Renal cortical epithelial cell (primary cell): Measurements from ENCODE around the gene ANXA5. TPM values are rescaled to one million over a fixed set of nuclear protein-coding genes. Genes with fewer than 3 reads are reported as not detected.
"Not testable (repeated sequence)": the region's sequence is repeated elsewhere in the genome, so short reads cannot be mapped to it uniquely, and the experiment has no call there.

ENCODE experiments used
- DNase-seq: peaks from one replicate; pipeline ENCODE4 v3.0.0-alpha.2; 2011; ENCODE audit warnings: low read depth
- total RNA-seq: library from RNA; depleted of rRNA; stranded (reverse); fragments of >200 nt; gene quantifications from 2 replicates; pipeline ENCODE4 v1.2.3, GENCODE V29; 2014

ANXA5 gene
- total RNA-seq, 1 donor from 2014 or later, result 635 TPM

DNA sequence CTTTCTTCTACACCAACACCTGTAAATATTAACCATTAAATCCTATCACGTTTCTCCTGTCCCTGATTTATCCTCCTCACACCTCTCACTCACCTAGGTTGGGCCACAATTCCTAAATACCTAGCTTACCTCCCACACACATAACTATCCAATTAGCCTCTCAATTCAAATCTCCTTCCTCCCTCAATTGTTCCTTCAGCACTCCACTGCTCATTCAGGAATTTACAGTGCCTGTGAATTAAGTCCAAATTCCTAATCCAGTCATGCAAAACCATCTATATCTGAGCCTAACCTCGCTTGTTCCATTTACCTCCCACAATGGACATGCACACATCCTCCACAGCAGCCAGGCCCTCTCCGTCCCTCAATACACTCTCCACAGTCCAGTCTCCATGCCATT lies 17.5 kb downstream of the ANXA5 start:
- DNase-seq, result peak; percentile 79

DNA sequence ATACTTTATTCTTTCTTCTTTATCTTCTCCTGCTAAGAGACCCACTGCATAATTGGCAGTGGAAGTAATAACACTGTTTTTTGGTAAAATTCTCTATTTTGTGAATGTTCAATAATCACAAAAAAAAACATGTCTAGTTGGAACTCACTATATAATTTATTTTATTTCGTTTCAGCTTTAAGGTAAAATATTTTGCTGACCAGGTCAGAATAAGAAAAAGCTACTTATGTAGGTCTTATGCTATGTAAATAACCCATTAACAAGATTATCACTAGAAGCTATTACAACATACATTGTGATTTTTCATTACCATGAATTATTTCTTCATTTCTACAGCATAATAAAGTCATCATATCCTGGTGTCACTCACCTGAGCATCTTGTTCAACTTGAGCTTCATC lies 19.3 kb downstream of the ANXA5 start:
- no peak for DNase-seq

DNA sequence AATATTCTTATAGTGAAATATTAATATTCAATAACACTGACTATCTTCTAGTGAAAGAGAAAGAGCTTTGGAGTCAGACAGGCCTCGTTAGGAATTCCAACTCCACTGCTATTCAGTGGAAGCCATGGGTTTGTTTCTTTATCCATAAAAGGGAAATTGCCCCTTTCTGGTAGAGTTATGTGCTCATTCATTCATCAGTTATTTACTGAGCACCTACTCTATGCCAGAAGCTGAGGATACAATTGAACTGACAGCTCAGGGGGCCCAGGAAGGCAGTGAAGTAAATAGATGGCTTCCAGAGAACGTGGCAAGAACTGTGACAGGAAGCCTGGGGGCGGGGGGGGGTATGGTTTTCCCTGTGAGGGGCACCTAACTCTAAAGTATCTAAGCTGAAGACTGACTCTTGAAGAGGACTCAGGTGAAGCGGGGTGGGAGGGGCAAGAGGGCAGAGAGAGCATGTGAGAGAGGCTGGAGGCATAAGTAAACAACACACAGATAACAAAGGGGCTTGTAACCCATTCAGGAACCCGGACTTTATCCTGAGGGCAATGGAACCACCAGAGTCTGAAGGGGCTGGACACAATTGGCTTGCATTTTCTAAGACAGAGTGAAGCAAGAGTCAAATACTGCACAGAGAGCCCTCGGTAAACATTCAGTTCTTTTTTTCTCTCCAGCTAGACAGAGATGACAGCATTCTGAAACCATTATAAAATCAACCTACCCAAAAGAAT lies 20.3 kb downstream of the ANXA5 start:
- no peak for DNase-seq

DNA sequence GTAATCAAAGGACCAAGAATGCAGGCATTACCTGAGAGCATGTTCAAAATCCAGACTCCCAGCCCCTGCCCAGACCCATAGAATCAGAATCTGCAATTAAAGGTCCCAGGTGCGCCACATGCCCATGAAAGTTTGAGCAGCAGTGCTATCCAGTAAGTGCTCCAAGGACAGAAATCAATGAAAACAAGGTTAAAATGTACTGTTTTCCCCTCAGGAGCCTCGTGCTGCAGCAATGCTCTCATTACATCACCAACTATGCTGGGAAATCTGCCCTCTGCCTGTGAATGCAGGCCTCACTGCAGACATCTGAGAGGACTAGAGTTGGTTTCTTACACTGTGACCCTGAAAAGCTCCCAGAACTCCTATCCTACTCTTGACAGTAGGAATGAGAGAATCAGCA lies 21.1 kb downstream of the ANXA5 start:
- no peak for DNase-seq

DNA sequence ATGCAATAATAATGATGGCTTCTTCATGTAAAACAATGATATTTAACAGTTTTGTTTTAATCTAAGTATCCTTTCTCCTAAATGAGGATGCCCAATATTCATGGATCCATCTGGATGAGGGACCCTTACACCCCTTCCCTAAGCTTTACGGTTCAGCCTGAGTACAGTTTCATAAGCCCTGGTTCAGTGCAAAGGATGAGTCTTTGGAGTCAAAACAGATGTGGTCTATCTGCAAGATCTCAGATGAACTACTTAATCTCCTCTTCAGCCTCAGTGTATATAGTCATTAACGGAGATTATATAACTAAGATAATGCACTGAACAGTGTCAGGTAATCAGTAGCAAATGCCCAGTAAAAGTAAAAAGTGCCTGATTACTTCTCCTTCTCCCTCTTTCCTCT lies 22.1 kb downstream of the ANXA5 start:
- DNase-seq, result no peak

DNA sequence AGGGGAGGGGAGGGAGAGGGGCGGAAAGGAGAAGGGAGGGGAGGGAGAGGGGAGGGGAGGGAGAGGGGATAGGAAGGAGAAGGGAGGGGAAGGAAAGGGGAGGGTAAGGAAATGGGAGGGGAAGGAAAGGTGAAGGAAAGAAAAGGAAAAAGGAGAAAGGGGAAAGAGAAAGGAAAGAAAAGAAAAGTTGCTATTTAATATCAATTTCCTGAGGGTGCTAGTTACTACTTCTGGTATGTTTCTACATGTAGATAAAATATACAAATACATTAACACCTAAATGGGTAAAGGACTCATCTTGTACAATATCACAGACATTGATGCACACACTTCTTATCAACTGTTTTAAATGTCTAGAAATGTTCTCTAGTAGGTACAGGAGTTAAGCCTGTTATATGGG lies 22.6 kb downstream of the ANXA5 start:
- DNase-seq, result no peak

DNA sequence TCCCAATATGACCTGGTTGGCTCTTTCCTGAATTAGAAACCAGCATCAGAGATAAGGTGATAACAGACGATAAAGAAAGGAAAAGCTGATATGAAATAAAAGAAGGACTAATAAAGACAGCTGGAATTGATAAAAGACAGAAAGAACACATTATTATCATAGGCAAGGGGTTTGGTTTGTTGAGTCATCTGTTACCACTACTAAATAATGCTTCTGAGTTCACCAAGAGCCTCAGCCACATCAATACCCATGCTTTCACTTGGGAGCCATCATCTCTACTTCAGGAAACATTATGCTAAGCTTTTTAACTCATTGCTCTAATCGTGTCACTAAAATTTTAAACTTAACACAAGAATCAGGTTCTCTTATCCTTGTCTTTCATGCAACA lies 27.6 kb downstream of the ANXA5 start:
- no peak for DNase-seq

DNA sequence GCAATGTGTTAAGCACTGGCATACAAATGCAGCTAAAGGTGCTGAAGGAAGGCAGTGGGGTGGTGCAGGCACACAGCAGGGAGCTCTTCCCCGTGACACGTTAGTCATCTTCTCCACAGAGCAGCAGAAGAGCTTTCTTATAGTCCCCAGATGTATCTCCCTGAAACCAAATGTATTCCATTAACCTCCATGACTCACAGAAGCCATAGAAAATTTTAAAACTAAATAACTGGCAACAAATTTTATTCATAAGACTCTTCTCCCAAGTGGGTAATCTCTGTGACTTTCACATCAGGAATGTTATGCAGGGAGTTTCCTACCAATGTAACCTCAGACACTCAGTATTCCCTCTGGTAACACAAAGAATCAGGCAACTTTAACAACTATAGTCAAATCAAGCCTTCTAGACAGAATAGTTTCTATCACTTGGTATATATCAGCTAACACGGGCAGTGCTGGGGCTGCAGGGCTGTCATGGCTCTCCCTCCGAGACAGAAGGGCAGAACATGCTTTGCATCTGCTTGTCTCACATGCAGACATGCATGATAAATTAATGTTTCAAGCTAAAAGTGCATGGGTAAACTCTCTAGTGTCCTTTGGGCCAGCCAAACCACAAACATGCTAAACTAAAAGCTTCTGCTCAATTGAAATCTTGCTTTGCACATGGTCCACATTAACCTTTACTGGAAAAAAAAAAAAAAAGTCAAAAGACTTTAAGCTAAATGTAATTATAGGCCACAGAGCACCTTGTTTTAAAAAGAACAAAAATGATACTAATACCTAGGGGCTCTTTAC lies 28.2 kb downstream of the ANXA5 start:
- DNase-seq, result peak; percentile 73

DNA sequence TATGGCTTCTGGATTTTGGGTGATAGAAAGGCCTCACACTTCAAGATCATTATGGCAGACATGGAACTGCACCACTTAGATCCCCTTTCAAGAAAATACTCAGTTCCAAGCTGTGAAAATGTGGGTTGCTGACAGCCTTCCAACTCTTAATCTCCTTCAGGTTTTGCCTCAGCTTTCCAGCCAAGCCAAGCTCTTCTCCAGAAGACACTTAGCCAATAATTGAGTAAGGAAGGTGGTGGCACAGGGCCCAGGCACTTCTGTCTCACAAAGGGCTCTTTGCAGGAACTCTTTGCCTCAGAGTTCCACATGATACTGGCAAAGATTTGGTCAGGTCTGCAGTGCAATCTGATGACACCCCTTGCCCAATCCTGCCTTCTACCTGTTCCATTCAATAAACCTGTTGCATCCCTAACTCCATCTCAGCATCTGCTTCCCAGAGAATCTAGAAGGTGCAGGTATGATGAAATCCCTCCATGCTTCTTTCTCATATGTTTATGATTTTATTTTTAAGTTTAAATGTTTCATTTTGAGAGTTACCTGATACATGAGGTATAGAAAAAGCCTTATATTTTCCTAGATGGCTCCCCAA lies 30.6 kb downstream of the ANXA5 start:
- no peak for DNase-seq

DNA sequence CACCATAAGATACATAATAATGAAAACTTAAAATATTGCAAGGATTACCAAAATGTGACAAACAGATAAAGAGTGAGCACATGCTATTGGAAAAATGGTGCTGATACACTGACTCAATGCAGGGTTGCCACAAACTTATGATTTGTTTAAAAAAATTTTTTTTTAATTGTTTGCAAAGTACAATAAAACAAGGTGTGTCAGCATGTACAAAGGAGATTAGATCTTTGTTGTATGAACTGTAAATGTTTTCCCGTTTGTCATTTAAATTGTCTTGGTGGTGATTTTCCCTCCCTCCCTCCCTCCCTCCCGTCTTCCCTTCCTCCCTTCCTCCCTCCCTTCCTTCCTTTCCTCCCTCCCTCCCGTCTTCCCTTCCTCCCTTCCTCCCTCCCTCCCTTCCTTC lies 31.4 kb downstream of the ANXA5 start:
- no peak for DNase-seq

DNA sequence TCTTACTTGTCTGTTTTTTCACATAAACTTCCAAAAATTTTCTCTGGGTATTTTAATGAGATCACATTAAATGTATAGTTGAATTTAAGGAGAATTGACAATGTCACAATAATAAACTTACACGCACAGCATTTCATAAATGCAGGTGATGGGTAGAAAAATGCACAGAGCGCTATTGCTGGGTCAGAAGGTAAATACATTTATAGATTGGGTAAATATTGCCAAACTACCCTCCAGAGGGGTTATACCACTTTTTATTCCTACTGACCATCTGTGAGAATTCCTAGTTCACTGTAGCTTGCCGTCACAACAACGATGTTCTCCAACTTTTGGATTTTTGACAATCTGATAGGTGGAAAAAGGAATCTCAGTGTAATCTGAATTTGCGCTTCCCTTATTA lies 34.6 kb downstream of the ANXA5 start:
- DNase-seq, result no peak

DNA sequence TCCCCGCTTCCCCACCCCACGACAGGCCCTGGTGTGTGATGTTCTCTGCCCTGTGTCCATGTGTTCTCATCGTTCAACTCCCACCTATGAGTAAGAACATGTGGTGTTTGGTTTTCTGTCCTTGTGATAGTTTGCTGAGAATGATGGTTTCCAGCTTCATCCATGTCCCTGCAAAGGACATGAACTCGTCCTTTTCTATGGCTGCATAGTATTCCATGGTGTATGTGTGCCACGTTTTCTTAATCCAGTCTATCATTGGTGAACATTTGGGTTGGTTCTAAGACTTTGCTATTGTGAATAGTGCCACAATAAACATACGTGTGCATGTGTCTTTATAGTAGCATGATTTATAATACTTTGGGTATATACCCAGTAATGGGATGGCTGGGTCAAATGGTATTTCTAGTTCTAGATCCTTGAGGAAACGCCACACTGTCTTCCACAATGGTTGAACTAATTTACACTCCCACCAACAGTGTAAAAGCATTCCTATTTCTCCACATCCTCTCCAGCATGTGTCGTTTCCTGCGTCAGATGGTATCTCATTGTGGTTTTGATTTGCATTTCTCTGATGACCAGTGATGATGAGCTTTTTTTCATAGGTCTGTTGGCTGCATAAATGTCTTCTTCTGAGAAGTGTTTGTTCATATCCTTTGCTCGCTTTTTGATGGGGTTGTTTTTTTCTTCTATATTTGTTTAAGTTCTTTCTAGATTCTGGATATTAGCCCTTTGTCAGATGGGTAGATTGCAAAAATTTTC lies 36.4 kb downstream of the ANXA5 start:
- not testable (repeated sequence) for DNase-seq

DNA sequence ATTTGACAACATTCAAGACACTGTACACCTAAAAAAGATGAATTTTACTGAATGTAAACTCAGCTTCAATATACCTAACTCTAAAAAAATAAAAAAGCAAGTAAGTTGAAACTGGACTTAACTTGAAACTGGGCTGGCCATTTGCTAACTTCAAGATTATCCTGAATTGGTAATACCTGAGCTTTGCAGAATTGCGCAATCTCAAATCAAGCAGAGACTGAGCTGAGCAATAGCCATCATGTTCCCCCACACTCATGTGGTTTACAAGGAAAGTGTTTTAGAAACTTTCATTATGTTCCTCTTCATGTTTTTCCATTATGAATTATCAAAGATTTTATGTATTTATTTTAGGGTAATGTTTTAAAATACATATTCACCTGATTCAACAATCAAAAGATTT lies 38.7 kb downstream of the ANXA5 start:
- DNase-seq, result peak; percentile 76

DNA sequence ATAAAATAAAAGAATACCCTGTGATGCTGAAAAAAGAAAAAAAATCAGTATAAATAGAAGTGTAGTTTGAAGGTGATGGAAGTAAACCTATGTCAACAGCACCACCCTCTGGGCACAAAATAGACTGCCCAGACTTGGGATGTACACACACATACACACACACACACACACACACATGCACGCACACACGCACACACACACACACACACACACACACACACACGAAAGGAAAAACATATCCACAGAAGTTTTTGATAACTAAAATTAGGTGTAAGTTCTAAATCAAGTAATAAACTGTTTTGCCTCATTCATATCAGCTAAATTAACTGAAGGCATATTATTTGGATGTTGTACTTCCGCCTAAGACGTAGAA lies 40.5 kb downstream of the ANXA5 start:
- DNase-seq, result peak; percentile 69

DNA sequence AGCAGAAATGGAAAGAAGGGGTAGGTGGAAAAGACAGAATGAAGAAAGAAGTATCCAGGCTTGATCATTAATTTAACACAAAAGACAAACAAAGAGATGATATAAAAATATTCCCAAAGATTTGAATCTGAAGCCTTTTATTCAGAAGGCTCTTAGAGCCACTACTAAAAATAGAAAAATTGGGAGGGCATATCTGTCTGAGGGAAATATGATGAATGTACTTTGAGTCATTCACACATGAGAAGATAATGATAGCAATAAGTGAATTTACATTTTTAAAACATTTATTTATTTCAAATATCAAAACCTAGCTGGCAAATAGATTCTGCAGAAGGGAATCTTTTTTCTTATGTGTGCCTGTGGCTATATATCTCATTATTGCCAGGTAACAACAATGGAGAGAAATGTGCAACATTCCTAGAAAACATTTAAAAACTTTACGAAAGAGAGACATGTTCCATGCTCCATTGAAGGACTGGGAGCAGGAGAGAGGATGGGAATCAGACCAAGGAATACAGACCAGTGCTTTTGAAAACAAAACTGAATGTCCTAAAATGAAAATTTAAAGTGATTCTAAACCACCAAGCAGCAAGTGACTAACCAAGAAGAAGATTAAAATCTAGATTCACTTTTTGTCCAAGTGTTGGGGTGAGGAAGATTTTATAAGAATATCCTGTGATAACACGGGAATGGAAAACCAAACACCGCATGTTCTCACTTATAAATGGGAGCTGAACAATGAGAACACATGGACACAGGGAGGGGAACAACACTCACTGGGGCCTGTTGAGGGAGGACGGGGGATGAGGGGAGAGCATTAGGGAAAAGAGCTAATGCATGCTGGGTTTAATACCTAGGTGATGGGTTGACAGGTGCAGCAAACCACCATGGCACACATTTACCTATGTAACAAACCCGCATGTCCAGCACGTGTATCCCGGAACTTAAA lies 41.2 kb downstream of the ANXA5 start:
- no peak for DNase-seq

DNA sequence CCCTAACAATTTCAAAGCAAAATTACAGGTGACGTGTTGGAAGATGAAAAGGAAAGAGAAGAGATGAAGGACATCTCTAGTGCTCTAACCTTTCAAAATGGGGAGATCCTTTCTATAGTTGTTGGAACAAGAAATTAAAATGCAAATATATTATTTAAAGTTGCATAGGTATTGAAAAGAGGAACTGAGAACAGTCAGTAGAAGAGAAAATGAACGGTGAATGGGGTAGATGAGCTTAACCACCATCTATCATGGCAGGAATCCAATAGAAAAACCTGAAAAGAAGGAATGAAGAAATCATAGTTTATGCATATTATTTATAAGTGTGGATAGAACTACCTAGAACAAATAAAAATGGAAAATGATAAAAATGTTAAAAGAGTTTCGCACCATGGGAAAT lies 42.0 kb downstream of the ANXA5 start:
- DNase-seq, result no peak

DNA sequence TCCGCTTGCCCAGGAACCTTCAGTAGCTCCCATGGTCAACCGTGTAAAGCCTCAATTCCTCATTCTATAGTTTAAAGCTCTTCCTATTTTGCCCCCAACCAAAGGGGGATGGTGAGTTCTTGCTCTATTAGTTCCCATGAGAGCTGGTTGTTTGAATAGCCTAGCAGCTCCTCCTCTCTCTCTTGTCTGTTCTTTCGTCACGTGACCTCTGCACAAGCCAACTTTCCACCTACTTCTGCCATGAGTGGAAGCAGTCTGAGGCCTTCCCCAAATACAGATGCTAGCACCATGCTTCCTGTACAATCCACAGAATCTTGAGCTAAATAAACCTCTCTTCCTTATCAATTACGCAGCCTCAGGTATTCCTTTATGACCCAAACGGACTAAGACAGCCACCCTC lies 42.8 kb downstream of the ANXA5 start:
- DNase-seq, result no peak

DNA sequence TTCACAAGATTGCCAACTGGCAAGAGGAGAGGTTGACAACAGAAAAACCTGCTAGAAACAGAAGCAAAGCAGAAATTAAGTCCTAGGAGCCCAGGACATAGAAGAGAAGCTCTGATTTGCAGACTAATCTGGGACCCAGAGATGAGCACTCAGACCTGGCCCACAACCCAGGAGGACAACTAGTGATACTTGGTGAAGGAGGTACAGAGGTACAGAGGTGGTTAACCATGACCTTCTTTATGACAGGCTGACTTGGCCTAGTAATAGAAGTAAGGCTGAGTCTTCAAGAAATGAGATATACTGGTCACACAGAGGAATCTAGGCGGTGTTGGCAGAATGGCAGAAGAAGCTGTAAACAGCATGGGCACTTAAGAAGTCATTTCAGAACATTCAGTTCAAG lies 43.6 kb downstream of the ANXA5 start:
- no peak for DNase-seq

DNA sequence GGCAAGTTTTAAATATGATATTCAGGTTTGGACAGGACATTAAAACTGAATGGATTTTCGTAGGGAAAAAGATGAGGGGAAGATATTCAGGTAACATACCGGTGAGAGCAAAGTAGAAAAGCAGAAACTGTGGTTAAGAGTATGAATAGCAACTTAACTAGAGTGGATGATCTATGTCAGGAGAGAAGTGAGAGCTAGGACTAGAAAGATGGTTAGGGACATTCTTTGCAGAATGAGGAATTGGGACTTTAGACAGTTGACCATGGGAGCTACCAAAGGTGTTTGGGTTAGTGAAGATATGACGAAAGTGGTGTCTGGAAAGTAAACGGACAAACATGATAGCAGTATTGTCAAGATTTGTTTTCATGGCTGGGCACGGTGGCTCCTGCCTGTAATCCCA lies 45.2 kb downstream of the ANXA5 start:
- DNase-seq, result no peak

DNA sequence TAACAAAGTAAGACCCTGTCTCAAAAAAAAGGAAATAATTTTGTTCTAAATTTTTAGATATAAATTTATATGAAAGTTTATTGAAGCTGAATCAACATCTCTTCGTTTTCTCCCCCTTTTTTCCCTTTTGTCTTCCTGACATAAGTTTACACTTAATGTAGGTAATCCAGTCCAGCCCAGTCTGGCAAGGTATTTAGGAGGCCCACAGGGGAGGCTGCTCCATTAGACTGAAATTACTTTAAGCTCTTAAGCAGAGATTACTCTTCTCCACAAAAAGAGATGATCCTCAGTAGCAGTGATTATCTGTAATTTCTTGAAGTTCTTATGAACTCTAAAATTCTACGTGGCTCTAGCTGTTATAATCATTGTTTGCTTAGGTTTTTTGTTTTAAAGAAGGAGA lies 46.0 kb downstream of the ANXA5 start:
- no peak for DNase-seq

DNA sequence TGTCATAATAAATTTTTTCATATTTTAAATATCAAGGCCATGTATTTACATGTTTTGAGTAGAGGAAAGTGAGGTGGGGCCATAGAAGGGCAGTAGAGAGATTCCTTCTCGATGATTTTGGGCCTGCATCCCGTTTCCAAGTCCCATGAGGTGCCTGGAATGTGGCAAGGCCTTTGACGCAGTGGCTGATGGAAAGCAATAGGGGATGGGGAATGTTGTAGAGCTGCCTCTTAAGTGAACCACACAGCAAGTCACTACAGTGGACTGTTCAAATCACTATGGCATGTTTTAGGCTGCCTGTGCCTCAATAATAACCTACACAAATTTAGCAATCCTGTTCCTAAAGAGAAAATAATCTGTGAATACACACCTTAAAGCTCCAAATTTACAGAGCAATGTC lies 48.3 kb downstream of the ANXA5 start:
- DNase-seq, result no peak
